HG02759 (cell line): Measurements from ENCODE around the gene GIPR.
"Not testable (repeated sequence)": the region's sequence is repeated elsewhere in the genome, so short reads cannot be mapped to it uniquely, and the experiment has no call there.

Experiments
- ATAC-seq: cut with Tn5 transposase; IDR thresholded peaks from one replicate; pipeline ENCODE4 v1.9.1; 2021; ENCODE audit warnings: mild to moderate bottlenecking, moderate library complexity; ENCODE audit not compliant: unreplicated experiment

Gene GIPR

DNA sequence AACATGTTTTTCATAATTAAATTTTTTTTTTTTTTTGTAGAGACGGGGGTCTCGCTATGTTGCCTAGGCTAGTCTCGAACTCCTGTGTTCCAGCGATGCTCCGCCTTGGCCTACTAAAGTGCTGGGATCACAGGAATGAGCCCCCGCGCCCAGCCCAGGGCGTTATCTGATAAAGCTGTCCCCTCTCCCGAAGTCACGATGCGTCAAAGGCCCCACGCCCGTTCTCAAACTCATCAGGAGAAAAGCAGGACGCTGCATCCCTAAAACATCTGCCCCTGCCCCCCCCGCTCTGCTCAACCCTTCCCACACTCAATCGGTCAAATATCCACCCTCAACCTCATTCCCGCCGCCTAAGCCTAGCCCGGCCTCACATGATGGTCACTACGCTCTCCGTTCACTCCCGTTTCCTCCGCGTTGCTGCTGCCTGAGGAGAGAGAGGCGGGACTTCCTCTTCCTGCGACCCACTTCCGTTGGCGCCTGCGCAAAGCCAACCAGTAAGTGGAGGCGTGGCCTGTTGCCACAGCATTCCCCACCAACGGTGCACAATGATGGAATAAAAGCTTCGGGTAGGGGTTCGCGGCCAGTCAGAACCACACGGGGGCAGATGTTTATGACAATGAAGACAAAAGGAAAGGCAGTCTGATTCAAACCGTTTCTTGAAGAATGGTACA is 23.6 kb downstream of the GIPR start, which contains the start of gene SNRPD2:
Gene SNRPD2 (minus strand): TSS at position 438 of the 671 bp plus-strand sequence. CDS start 65 bp downstream, at position 373.
- ATAC-seq, result peak; percentile 57

DNA sequence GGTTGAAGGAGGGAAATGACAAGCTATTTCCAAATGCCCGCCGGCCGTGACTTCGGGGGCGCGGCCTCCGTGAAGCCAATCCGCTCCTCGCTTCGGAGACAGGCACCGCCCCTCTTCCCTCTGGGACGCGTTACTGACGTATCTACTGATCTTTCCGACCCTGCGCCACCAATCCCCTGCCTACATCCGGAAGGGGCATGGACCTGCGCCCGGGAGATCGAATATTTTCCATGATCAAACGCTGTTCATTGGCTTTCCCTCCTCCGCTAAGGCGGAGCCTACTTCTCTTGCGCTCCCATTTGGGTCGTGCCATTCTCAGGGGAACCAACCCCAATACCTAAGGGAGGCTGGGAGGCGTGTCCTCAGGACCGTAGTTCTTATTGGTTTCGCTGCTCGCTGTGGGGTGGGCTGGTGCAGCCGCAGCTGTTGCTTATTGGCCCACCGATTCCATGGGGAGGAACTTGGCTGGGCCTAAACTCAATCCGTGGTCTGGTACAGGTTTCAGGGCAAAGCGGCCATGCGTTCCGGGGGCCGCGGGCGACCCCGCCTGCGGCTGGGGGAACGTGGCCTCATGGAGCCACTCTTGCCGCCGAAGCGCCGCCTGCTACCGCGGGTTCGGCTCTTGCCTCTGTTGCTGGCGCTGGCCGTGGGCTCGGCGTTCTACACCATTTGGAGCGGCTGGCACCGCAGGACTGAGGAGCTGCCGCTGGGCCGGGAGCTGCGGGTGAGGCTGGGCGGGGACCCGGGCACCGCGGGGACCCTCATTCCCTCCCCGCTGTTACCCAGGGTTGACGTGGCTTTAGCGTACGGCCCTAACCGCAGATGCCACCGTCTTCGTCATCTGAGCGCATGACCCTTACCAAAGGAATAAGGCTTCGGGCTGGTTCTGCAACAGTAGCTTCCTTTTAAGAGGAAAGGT is 24.4 kb downstream of the GIPR start, which contains the start of gene QPCTL:
Gene QPCTL (plus strand): TSS at position 480 of the 919 bp plus-strand sequence. CDS start 38 bp downstream, at position 518.
- ATAC-seq, result peak; percentile 83

DNA sequence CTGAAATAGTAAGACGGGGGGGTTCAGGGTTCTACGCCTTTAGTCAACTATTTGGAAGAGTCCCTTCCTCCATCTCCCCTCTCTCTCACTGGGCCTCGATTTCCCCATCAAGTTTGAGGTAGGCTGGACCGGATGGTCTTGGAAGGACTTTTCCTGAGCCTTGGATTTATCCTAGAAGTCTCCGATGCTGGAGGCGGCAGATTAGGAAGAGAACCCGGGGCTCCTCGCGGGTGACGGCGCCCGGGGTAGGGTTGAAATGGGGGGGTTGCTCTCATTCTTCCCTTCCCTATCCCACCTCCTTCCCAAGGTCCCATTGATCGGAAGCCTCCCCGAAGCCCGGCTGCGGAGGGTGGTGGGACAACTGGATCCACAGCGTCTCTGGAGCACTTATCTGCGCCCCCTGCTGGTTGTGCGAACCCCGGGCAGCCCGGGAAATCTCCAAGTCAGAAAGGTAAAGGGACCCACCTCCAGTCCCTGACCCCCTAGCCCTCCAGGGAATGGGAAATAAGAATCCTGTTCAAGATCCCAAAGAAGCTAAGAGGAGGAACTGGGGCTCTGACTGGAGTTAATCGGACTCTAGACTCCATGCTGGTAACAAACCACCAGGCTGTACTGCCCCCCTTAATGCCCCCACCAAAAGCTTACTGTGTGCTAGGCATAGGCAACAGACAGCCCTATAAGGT is 25.2 kb downstream of the GIPR start:
- no peak for ATAC-seq

DNA sequence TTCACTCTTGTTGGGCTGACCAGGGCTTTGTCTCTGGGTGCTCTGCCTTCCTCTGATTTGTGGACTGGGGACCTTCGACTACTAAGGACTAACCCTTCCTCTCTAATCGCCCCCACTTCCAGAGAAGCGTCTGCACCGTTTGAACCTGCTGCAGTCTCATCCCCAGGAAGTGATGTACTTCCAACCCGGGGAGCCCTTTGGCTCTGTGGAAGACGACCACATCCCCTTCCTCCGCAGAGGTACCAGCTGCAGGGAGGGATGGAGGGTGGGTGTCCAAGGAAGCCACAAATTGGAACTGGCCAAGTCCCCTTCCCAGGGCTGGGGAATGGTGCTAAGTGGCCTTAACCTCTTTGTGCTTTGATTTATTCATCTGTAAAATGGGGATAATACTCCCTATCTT is 33.7 kb downstream of the GIPR start:
- no peak for ATAC-seq

DNA sequence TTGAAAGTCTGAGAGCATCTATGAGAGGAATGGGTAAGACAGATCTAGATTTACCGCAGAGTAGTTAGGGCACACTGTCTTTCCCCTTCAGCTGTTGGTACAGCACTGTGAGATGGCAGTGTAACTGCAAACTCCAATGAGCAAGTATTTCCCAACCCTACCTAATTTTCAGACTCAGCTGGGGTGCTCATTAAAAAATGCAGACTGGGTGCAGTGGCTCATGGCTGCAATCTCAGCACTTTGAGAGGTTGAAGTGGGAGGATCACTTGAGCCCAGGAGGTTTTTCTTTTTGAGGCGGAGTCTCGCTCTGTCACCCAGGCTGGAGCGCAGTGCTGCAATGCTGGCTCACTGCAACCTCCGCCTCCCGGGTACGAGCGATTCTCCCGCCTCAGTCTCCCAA is 37.1 kb downstream of the GIPR start:
- ATAC-seq, result no peak

DNA sequence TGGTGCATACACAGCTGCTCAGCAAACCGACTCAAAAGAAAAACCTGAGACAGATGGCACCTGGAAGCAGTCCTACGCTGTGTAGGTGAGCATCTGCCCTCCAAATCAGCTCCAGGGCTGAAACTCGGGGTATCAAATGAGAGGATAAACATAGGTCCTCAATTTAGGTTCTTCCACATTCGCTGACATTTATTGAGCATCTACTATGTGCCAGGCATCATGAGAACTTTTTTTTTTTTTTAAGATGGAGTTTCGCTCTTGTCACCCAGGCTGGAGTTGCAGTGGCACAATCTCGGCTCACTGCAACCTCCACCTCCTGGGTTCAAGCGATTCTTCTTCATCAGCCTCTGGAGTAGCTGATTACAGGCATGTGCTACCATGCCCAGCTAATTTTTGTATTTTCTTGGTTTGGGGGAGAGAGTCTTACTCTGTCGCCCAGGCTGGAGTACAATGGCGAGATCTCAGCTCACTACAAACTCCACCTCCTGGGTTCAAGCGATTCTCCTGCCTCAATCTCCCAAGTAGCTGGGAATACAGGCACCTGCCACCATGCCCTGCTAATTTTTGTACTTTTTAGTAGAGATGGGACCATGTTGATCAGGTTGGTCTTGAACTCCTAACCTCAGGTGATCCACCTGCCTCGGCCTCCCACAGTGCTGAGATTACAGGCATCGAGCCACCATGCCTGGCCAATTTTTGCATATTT is 37.8 kb downstream of the GIPR start:
- ATAC-seq, result no peak

DNA sequence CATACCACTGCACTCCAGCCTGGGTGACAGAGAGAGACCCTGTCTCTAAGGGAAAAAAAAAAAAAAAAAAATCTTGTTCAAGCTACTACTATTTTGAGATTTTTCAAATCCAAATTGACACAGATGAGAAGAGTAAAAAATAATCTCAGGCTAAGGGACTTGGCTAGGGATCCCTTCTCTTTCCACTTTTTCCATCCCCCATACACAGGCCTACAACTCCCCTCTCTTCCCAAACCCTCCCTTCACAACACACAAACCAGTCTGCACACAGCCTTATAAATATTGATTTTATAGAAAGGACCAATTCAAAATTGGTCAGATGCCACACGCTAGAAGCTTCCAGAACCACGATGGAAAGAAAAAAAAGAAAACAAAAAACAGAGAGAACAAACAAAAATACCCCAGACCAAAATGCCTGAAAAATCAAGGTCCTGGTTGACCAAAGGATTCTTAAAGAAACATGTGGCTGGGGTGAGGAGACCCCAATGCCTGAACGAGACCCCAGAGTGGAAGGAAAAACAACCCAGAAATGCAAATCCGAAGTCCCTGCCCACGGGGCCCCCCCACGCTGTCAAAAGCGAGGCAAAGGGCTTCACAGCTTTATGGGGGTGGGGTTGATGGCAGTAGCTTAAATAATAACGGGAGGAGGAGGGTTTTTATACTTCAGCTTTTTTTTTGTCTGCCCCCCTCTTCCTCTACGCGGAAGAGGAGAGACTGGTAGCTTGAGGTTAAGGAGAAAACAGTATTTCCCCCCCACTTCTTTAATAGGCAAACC is 42.5 kb downstream of the GIPR start:
- ATAC-seq, result no peak

DNA sequence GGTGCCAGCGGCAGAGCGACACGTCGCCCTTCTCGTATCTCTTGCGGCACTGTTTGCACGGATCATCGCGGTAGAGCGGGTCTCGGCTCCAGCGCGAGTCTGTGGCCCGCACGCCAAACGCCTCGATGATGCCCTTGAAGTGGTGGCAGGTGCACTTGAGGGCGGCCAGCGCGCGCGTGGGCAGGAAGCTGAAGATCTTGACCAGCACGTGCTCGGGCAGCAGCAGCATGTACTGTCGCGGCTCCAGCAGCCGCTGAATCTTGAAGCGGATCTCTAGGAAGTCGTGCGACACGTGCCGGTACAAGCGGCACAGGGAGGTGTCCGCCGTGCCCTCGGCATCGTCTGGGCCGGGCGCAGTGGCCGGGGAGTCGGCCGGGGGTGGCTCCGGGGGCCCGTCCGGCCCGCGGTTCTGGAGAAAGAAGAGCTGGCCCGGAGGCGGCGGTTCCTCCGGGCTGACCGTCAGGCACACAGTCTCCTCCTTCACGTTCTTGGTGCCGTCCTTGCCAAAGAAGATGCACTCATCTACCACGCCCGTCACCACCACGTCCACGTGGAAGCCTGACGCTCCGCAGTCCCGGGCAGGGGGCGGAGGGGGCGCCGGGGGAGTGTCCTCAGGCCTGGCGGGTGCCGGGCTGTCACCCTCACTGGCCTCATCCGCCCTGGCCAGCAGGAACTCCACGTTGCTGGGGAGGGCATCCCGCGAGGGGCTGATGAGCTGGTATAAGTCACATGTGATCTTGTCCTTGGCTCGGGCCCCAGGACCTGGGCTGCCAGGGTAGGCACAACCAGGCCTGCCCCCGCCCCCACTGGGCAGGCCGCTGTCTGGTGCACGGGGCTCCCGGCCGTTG is 44.1 kb downstream of the GIPR start:
- ATAC-seq, result no peak

DNA sequence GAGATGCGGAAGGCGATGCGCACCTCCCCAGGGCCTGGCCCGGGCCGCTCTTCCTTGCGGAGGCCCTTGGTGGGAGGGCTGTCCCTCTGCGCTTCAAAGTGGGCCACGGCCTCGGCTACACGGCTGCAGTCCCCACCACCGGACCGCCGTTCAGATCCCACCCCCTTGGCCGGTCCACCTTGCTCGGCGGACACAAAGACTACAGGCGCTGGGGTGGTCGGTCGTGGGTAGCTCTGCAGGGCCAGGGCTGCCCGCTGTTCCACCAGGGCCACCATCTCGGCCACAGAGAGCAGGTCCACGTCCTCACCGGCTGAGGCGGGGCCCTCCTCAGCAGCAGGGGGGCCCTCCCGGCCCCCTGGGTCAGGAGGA is 44.7 kb downstream of the GIPR start:
- ATAC-seq, result no peak

DNA sequence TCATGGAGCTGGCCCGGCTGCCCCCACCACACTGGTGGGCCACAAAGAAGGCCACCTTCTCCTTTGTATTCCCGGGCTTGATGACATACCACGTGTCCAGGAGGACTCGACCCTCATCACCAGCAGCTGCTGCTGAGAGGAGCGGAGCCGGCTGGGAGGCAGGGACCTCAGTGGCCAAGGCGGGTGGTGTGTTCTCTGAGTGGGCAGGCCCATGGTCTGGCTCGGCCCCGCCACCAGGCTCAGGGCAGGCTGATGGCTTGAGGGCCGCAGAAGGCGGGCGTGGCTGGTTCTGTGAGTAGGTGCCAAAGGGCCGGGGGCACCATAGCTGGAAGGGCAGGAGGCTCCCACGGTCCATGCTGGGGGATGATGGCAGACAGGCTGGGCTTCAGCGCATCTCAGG is 45.1 kb downstream of the GIPR start:
- ATAC-seq, result no peak

DNA sequence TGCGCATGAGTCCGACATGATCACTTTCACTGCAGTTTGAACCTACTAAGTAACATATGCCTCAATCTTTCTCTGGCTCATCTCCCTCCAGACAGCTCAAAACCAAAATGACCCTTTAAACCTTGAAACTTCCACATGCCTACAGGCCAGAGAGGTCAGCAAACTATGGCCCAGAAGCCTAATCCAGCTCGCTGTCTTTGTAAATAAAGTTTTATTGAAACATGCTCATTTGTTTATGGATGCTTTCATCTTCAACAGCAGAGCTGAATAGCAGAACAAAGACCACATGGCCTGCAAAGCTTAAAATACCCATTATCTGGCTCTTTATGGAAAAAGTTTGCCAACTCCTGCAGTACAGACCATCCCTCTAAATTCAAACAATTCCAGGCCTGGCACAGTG is 47.1 kb downstream of the GIPR start:
- no peak for ATAC-seq

DNA sequence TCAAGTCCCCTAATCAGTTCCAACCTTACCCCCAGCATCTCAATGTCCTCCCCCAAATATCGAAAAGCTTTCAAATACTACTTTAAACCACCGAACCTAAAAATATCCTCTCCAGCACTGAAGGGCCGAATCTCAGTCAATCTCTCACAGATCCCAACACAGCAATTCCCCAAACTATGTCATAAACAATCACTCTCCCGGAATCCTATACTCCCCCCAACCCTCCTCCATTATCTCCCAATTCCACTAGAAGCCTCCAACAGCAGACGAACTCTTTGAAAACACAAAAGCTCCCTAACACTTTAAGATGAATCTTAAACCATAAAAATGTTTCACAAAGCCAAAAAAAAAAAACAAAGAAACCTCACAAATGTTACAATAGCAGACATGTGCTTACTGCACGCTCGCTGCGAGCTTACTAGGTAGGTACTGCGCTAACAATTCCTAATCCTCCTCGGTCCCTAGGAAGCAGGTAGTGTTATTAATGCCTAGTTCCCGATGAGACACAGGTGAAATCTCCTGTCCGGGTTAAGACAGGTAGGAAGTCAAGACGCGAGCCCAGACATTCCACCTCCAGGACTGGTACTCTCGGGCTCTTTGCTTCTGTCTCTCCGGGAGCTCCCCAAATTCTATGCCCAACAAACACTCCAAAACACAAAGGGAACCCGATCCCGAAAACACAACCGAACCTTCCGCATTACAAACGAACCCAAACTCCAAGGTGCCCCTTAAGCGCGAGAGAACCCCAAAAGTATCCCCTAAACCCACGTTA is 48.5 kb downstream of the GIPR start:
- no peak for ATAC-seq

DNA sequence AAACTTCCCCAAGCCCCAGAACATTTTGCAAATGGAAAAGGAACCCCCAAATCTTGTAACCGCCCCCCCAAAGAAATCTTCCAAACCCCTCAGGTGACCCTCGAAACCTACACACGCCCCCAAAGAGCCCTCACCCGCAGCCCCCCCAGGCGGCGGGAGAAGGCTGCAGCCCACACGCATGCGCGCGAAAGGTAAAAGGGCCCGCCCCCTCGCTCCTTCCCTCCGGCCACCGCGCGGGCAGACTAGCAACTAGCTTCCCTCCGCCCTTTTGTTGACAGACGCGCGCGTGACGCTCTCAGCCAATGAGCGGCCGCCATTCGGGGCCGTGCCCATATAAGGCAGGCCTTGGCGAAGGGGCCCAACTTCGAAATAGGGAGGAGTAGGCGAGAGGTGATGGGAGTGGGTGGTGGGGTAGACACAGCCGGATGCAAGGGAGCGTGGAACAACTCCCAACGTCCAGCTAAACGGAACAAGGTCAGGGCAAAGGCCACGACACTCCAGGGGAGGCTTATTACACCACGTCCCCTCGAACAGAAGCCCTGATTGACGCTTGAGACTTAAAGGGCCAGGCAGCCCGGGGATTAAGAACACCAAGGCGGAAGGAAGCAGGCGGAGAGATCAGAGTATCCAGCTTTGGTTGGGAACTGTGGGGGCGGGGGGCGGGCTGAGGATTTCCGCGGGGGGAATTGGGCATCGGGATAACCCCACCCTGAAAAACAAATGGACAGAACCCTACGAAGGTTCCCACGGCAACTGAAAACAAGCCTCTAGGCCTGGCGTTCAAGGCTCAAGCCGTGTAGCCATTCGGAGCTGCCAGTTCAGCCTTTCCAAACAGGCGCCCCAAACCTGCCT is 49.3 kb downstream of the GIPR start:
- peak; percentile 94 for ATAC-seq

DNA sequence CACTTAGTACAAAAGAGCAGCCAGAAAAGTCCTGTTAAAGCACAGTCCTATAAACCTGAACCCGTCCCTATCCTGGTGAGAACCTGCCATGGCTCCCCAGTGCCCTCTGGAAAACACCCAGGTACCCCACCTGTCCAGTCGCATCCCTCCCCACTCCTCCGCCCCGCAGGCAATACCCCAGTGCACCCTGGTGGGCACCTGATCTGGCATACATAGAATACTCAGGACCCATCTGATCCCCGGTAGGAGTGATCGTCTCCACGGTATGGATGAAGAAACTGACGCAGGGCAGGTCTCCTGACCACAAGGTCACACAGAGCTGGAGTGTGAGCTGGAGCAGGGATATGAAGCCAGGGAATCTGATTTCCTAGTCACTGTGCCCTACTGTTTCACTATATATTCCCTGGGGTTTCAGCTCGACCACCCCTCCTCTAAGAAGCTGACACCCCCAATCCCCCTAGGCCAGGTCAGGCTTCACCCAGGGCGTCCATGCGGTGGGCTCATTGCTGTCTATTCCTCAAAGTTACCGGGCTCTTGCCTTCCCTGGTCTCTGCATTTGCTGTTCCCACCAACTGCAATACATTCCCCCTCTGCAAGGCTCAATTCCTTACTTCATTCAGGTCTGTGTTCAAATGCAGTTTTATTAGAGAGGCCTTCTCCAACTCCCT is 50.1 kb downstream of the GIPR start:
- ATAC-seq, result no peak

DNA sequence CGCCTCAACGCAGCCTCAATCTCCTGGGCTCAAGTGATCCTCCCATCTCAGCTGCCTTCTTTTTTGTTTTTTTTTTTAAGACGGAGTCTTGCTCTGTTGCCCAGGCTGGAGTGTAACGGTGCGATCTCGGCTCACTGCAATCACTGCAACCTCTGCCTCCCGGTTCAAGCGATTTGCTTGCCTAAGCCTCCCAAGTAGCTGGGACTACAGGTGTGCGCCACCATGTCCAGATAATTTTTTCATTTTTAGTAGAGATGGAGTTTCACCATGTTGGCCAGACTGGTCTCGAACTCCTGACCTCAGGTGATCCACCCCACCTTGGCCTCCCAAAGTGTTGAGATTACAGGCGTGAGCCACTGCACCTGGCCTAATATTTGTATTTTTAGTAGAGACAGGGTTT is 52.0 kb downstream of the GIPR start:
- ATAC-seq, result not testable (repeated sequence)

DNA sequence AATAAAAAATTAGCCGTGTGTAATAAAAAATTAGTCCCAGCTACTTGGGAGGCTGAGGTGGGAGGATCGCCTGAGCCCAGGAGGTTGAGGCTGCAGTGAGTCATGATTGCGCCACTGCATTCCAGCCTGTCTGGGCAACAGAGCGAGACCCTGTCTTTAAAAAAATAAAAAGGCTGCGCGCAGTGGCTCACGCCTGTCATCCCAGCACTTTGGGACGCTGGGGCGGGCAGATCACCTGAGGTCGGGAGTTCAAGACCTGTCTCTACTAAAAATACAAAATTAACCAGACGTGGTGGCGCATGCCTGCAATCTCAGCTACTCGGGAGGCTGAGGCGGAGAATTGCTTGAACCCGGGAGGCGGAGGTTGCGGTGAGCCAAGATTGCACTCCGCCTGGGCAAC is 60.7 kb downstream of the GIPR start:
- ATAC-seq, result not testable (repeated sequence)

DNA sequence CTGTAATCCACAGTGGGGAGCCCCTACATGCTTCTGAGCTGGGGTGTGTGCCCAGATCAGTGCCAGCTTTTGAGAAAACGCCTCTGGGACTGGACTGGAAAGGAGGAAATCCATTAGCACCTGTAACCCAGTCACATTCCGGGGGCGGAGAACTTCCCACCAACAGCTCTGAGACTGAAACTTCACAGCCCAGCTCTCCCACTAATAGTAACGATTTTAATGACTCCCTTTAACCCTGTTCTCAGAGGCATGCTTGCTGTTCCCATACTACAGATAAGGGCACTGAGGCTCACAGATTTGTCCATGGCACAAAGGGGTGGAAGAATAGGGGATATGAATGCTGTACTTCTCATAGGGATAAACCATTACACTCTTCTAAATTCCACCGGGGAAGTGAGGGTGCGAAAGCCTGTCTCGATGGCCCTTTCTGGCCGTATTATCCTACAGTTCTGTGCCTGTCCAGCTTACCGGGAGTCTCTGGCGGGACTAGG is 61.8 kb downstream of the GIPR start:
- ATAC-seq, result no peak
